GM19467 (cell line): Measurements from ENCODE around the gene NELL1.
"Not testable (repeated sequence)": the region's sequence is repeated elsewhere in the genome, so short reads cannot be mapped to it uniquely, and the experiment has no call there.

ENCODE experiments used
- ATAC-seq: cut with Tn5 transposase; IDR thresholded peaks from one replicate; pipeline ENCODE4 v1.9.1; 2021; ENCODE audit warnings: mild to moderate bottlenecking, moderate library complexity; ENCODE audit not compliant: unreplicated experiment

NELL1 gene

GRCh38 chr11:21072558-21072957 lies 403.2 kb downstream of the NELL1 start:
- no peak for ATAC-seq

DNA sequence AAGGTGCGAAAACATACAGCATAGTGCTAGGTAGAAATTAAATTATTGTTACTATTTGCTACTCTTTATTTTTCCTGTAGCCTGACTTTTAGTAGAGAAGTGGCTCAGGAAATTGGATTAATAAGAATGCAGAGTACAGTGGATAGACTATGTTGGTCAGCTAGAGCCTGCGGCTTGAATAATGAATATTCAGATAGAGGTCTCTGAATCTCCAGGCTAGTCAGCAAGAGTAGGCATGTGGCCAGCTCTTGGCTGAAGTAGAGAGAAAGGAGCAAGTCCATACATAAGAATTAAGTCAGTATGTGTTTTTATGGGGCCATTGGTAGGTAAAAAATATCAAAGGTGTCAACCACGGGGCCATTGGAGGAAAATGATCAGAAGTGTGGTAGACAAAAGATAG lies 413.5 kb downstream of the NELL1 start:
- no peak for ATAC-seq

DNA sequence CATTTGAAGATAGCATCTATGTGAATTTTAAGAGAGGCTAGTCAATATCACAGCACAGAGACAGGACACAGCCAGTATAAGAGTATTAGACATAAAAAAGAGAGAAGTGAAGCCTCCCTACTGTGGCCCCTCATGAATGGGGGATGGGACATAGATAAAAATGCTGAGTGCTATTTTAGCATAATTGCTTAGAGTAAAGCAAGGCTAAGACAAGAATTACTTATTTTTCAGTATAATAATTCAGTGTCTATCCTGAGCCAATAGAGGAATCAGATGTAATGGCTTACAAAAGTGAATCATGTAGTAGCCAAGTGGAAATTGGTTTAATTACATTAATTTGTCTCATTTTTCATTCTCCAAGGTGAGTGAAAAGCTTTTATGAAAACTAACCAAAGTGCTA lies 419.5 kb downstream of the NELL1 start:
- no peak for ATAC-seq

GRCh38 chr11:21104641-21105040 lies 435.3 kb downstream of the NELL1 start:
- no peak for ATAC-seq

GRCh38 chr11:21105196-21105917 lies 436.0 kb downstream of the NELL1 start:
- no peak for ATAC-seq

GRCh38 chr11:21109341-21109740 lies 440.0 kb downstream of the NELL1 start:
- no peak for ATAC-seq

- no peak for ATAC-seq
These were observed 441.0 kb downstream of the NELL1 start for GRCh38 chr11:21110415-21110814.

DNA sequence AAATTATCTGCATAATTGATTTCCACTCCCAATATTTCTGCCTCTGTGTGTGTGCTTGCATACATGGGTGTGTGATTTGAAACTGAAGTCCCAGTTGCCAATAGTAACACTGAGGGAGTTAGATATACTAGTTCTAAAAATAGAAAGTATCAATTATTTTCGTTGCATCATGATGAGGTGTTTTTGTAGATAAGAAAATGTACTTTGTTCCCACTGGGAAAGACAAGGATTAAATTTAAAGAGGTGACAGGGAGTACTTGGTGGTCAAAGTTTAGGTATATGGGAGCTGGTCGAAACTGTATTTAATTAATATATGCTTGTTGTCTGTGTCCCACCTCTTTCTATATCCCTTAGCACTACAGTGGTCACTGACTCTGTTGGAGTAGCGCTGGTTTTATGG lies 444.5 kb downstream of the NELL1 start:
- ATAC-seq: no peak

GRCh38 chr11:21116009-21116408 lies 446.6 kb downstream of the NELL1 start:
- no peak for ATAC-seq

GRCh38 chr11:21119411-21119810 lies 450.0 kb downstream of the NELL1 start:
- no peak for ATAC-seq

DNA sequence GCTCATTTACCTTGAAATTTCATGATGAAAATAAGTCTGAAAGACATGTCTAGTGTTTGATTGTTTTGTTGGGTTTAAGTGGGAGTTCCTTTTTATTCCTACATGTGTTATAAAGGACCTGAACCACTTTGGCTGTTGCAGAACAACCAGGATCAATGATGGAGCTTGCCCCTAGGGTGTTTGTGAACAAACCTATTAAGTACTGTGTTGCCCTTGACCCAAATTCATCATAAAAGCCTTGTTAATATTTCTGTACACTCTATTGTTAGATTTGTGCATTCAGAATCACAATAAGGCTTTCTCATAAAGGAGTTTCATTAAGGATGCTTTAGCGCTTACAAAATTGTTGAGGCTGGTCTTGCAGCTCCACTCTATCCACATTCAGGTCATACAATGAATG lies 452.6 kb downstream of the NELL1 start:
- ATAC-seq: no peak

GRCh38 chr11:21122523-21122922 lies 453.1 kb downstream of the NELL1 start:
- ATAC-seq: no peak

GRCh38 chr11:21132146-21132720 lies 462.8 kb downstream of the NELL1 start:
- ATAC-seq: no peak

GRCh38 chr11:21133244-21133643 lies 463.9 kb downstream of the NELL1 start:
- no peak for ATAC-seq

- ATAC-seq: no peak
These were observed 464.3 kb downstream of the NELL1 start for GRCh38 chr11:21133722-21134121.

- ATAC-seq: no peak
These were observed 468.4 kb downstream of the NELL1 start for GRCh38 chr11:21137803-21138202.

DNA sequence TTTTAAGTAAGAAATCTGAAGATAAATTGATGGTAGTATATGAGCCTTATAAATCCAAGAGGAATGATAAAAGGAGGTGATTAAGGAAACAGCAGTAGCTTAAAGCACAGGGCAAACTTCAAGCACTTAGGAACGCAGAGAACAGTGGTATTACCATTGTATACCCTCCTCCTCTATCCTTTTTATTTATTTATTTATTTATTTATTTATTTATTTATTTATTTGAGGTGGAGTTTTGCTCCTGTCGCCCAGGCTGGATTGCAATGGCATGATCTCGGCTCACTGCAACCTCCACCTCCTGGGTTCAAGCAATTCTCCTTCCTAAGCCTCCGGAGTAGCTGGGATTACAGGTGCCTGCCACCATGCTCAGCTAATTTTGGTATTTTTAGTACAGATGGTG lies 472.2 kb downstream of the NELL1 start:
- ATAC-seq: not testable (repeated sequence)

DNA sequence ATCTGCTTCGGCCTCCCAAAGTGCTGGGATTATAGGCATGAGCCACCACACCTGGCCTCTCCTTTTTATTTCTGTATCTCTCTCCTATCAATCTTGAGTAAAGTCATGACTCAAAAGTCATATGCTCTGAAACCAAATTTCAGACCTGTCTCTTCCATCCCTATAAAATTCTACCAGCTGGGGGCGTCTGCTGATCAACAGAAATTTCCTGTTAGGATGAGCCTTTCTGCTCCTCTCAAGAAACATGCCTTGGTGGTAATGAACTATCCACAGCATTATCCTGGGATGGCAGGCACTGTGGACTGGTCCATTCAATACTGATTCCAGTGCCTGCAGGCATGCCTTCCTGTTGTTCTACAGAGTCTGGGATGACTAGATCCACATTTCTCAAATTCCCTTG lies 472.6 kb downstream of the NELL1 start:
- ATAC-seq: no peak

DNA sequence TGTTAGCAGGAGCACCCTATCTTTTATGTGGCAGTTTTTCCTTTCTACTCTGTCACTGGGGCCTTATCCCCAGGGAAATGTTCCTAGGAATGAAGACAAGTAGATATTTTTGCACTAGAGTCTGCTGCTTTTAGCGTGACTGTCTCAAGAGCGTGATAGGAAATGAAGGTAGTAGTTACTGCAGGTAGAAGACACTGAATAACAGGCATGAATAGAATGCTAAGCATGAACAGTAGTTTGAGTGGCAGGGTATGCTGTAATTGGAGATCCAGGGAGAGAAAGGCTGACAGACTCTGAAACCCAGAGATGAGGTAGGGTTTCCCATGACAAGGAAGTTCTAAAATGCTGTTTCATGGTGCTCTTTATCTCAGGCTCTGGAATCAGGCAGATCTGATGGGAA lies 475.1 kb downstream of the NELL1 start:
- ATAC-seq: no peak

- no peak for ATAC-seq
These were observed 479.0 kb downstream of the NELL1 start for GRCh38 chr11:21148376-21148775.

DNA sequence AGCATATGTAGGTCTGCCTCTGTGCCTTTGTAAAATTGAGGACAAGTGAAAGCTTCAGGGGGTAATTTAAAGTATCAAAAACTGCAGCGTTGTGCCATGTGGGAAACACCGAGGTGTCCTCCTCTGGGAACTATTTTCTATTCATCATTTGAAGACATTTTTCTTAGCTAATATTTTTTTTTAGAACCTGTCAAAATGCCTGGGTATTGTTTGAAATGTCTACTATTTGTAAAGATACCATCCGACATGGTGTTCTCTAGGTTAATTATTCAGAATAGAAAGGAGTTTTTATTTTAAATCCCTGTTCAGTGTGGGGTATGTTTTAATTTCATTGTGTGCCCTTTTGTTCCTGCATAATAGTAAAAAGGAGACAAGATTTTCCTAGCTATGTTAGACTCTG lies 490.8 kb downstream of the NELL1 start:
- ATAC-seq: no peak

DNA sequence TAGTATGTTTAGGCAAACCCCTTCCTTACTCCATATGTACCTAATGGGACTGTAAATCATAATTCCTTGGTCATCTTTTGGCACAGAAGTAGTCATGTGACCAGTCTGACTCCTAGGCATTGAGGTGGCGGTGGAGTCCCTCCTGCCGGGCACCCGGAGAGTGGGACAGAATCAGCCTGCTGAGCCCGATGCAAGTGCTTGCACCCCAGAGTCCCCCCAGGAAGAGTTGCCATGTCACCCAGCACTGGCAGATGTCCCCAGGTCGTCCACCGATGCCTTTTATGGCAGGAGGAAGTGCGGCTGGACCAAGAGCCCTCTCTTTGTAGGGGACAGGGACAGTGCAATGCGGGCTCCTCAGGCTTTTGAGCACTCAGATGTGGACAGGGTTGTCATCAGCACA lies 500.3 kb downstream of the NELL1 start:
- ATAC-seq: no peak

- ATAC-seq: no peak
These were observed 504.1 kb downstream of the NELL1 start for GRCh38 chr11:21173476-21173875.
